GM08714 (cell line): ENCODE data around the gene POTEJ.
"Not testable (repeated sequence)": the region's sequence is repeated elsewhere in the genome, so short reads cannot be mapped to it uniquely, and the experiment has no call there.

Experiments
- H3K4me3 ChIP-seq: fragments of 200-500 bp; sonication (Bioruptor generic); 2 replicates; pipeline ENCODE4 v1.5.1; 2014; ENCODE audit warnings: mild to moderate bottlenecking, low read length, inconsistent platforms

POTEJ gene

GRCh38 chr2:130611140-130611539 lies at the start of gene POTEJ:
Gene POTEJ, plus strand, starts transcription at chr2:130611440. Its CDS starts 93 bp downstream, at chr2:130611533.
- H3K4me3 ChIP-seq = not testable (repeated sequence)

GRCh38 chr2:130566165-130566564 lies 45.1 kb upstream of the POTEJ start:
- not testable (repeated sequence) for H3K4me3 ChIP-seq

GRCh38 chr2:130571929-130572328 lies 39.3 kb upstream of the POTEJ start:
- H3K4me3 ChIP-seq = not testable (repeated sequence)

- H3K4me3 ChIP-seq = not testable (repeated sequence)
Measured at GRCh38 chr2:130574230-130574629, 37.0 kb upstream of the POTEJ start.

GRCh38 chr2:130576209-130576784 lies 34.9 kb upstream of the POTEJ start:
- H3K4me3 ChIP-seq = not testable (repeated sequence)

GRCh38 chr2:130577559-130577958 lies 33.7 kb upstream of the POTEJ start:
- not testable (repeated sequence) for H3K4me3 ChIP-seq

GRCh38 chr2:130579121-130579520 lies 32.1 kb upstream of the POTEJ start:
- H3K4me3 ChIP-seq = not testable (repeated sequence)

- not testable (repeated sequence) for H3K4me3 ChIP-seq
Measured at GRCh38 chr2:130581491-130581890, 29.7 kb upstream of the POTEJ start.

GRCh38 chr2:130582970-130583369 lies 28.3 kb upstream of the POTEJ start:
- H3K4me3 ChIP-seq = not testable (repeated sequence)

GRCh38 chr2:130583582-130583981 lies 27.7 kb upstream of the POTEJ start:
- H3K4me3 ChIP-seq = not testable (repeated sequence)

GRCh38 chr2:130584726-130585125 lies 26.5 kb upstream of the POTEJ start:
- H3K4me3 ChIP-seq = not testable (repeated sequence)

GRCh38 chr2:130588688-130589458 lies 22.4 kb upstream of the POTEJ start:
- H3K4me3 ChIP-seq = not testable (repeated sequence)

GRCh38 chr2:130590170-130590841 lies 20.9 kb upstream of the POTEJ start:
- H3K4me3 ChIP-seq = not testable (repeated sequence)

GRCh38 chr2:130590842-130591359 lies 20.3 kb upstream of the POTEJ start:
- H3K4me3 ChIP-seq = not testable (repeated sequence)

GRCh38 chr2:130592791-130593414 lies 18.3 kb upstream of the POTEJ start:
- H3K4me3 ChIP-seq = not testable (repeated sequence)

- H3K4me3 ChIP-seq = not testable (repeated sequence)
Measured at GRCh38 chr2:130594011-130594410, 17.2 kb upstream of the POTEJ start.

- not testable (repeated sequence) for H3K4me3 ChIP-seq
Measured at GRCh38 chr2:130596757-130597156, 14.5 kb upstream of the POTEJ start.

GRCh38 chr2:130597994-130598393 lies 13.2 kb upstream of the POTEJ start:
- H3K4me3 ChIP-seq = not testable (repeated sequence)

- not testable (repeated sequence) for H3K4me3 ChIP-seq
Measured at GRCh38 chr2:130598463-130598862, 12.8 kb upstream of the POTEJ start.

- not testable (repeated sequence) for H3K4me3 ChIP-seq
Measured at GRCh38 chr2:130599393-130599792, 11.8 kb upstream of the POTEJ start, which contains the start of gene CFC1. Gene CFC1, minus strand, starts transcription at chr2:130599575. Its CDS starts 288 bp downstream, at chr2:130599287.

- not testable (repeated sequence) for H3K4me3 ChIP-seq
Measured at GRCh38 chr2:130599926-130600325, 11.3 kb upstream of the POTEJ start.
